Activated CD4-positive, alpha-beta T cell treated with anti-CD3 and anti-CD28 coated beads, Interleukin-2, amount 50 U/mL, for 24 hours (primary cell): ENCODE measurements around the gene ITGB5.

Experiments
- DNase-seq, 2 donors: peaks; one replicate each; pipeline ENCODE4 v3.0.0-alpha.2; 2020; ENCODE audit warnings: low read depth in 1 of 2, low spot score in 1 of 2

Gene ITGB5, protein sequence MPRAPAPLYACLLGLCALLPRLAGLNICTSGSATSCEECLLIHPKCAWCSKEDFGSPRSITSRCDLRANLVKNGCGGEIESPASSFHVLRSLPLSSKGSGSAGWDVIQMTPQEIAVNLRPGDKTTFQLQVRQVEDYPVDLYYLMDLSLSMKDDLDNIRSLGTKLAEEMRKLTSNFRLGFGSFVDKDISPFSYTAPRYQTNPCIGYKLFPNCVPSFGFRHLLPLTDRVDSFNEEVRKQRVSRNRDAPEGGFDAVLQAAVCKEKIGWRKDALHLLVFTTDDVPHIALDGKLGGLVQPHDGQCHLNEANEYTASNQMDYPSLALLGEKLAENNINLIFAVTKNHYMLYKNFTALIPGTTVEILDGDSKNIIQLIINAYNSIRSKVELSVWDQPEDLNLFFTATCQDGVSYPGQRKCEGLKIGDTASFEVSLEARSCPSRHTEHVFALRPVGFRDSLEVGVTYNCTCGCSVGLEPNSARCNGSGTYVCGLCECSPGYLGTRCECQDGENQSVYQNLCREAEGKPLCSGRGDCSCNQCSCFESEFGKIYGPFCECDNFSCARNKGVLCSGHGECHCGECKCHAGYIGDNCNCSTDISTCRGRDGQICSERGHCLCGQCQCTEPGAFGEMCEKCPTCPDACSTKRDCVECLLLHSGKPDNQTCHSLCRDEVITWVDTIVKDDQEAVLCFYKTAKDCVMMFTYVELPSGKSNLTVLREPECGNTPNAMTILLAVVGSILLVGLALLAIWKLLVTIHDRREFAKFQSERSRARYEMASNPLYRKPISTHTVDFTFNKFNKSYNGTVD

DNA sequence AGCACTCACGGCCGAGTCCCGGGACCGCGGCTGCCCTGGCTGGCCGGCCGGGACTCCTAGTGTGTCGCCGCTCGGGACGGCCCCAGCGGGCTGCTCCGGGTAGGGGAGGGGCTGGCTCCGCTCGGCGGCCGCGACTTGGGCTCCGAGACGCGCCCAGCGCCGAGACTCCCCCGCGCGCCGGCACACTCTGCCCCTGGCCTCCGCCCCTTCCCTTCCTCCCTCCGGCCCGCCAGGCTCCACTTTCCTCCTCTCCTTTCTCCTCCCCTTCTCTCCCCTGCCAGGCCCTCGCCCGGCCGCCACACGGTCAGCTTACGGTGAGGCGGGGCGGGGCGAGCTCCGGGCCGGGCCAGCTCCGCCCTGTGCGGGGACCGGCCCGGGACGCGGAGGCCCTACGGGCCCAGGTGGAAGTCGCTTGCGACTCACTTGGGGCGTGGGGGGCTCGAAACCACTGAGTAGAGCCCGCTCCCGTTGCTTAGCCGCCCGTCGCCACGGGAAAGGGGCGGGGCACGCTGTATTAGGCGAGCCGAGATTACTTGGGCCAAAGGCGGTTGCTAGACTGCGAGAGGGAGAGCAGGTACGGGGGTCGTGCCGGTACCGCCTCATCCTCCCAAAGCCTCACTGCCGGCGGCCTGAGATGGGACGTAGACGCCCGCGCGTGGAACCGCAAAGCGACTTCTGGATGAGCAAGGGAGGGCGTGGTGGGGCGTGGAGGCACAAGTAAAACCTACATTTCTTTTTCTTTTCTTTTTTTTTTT, at the start of gene ITGB5:
ITGB5 (minus strand) TSS at position 189 of the 755 bp plus-strand sequence. CDS start 365 bp downstream, outside the sequence.
- peak in 1 of 2 donors; percentile 1 for DNase-seq

DNA sequence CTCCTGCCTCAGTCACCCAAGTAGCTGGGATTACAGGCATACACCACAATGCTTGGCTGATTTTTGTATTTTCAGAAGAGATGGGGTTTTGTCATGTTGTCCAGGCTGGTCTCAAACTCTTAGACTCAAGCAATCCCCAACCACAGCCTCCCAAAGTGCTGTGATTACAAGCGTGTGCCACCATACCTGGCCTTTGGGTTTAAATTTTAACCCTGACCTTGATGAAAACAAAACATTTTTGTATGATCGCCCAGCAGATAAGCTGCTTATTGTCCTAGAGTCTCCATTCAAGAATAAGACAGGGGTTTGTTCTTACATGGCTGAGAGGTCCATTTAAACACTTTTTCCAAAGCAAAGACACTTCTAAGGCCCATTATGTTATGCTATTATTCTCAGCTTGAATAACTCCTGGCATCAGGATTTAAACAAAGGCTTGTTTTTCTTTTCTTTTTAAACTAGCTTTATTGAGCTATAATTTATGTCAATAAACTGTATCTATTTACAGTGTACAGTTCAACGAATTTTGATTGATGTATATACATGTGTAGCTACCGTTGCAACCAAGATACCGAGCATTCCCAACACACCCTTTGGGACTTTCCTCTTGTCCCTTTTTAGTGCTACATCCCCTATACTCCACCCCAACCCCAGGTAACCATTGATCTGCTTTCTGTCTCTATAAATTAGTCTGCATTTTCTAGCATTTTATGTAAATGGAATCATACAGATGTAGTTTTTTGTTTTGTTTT, 48.8 kb upstream of the ITGB5 start:
- no peak for DNase-seq

DNA sequence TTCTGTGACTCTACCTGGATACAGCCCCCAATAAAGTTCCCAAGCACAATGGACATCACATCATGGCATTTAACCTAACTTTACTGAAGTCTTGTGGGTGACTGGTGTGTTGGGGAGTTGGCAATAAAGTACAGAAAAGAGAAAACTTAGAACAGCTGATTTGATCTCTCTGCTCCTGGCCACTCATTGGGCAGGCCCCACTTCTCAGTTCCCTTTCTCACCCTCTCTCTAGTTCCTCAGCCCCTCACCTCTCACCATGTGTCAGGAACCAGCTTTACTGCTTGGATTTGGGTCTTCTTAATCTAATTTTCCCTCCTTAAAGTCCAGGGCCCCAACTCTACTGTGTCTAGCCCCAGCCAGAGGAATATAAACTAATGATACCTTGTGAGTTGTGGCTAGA, 48.1 kb upstream of the ITGB5 start:
- no peak for DNase-seq

DNA sequence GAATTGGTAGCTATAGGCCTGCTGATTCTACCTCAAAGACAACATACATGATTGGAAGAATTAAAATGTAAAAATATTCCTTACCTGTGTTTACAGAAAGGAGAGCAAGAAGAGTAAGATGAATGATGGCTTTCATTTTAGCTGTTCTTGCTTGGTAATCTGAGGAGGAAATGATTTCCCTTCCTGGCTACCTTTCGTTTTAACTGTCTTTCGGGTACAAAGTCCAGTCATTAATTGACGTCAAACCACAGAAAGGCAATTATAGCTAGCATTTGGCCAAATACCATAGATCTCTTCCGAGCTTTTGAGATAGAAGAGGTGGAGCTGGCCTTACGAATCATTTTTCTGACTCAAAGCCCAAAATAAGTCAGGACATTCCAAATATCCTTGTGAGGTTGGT, 47.4 kb upstream of the ITGB5 start, which contains the start of gene MUC13:
MUC13 (minus strand) TSS at position 175 of the 400 bp plus-strand sequence; CDS start at position 136, 39 bp downstream.
- DNase-seq: no peak

DNA sequence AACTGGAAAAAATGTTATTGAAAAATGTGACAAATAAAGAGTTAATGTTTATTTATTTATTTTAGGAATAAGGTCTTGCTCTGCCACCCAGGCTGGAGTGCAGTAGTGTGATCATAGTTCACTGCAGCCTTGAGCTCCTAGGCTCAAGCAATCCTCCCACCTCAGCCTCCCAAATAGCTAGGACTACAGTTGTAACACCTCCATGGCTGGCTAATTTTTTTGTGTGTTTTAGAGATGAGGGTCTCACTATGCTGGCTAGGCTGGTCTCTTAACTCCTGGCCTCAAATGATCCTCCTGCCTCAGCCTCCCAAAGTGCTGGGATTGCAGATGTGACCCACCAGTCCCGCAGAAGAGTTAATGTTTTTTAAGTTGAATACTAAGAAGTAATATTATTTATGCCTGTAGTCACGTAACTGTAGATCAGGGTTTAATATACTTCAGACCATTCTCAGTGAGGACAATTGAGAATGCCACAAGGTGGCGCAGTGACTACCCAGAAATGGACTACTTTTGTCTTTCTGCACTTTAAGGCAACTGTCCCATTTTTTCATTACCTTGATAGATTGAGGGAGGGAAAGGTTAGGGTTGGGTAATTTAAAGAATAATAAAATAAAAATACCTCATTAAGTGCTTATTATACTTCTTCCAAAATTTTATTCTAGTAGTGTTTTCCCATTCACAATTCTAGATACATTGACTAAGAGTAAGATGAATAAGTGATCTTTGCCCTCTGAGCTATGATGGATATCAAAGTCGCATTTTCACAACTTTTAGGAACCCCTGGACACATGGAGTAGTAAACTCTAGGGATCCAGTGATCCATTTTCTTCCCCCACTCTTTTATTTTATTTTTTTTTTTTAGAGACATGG, 41.4 kb upstream of the ITGB5 start:
- peak; percentile 20 to 39 for DNase-seq

DNA sequence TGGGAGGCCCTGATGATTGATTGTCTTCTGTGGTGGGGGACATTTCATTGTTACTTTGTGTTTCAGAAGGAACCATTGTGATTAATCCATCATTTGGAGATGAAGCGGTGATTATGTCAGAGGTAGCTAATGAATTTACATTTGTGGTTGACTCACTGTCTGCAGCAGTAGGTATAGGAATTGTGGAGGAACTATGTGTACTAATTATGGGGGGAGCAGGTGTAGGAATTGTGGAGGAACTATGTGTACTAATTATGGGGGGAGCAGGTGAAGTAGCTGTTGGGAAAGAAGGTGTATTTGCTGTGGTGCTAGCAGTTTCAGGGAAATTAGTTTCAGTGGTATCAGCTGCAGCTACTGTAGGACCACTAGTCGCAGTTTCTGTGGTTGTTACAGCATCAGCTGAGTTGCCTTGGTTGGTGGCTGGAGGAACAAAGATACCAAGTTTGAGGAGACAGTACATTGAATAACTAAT, 40.4 kb upstream of the ITGB5 start:
- DNase-seq: no peak

DNA sequence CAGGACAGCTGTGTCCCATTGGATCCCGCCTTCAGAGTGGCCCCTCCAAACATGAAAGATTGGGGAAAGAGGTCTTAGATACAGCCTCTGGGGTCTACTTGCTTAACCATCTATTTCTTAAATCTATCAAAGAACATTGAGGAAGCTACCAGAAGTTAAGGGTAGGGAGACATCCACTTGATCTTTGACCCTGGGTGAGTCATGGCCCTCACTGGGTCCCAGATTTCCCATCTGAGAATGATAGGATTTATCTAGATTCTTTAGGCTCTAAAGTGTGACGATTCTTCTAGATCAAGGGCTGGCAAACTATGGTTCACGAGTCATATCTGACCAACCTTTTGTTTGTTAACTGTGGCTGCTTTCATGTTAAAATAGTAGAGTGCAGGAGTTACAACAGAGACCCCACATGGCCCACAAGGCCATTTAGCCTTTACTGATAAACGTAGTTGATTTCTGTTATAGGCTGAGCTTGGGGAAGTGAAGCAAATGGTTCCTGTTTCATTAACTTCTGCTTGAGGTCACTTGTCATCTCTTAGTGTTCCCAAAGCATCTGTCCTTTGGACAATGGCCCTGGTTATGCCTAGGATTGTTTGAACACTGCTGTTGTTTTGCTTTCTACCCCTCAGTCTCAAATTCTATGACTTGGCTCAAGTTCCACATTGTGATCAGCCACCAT, 39.4 kb upstream of the ITGB5 start:
- DNase-seq: no peak

DNA sequence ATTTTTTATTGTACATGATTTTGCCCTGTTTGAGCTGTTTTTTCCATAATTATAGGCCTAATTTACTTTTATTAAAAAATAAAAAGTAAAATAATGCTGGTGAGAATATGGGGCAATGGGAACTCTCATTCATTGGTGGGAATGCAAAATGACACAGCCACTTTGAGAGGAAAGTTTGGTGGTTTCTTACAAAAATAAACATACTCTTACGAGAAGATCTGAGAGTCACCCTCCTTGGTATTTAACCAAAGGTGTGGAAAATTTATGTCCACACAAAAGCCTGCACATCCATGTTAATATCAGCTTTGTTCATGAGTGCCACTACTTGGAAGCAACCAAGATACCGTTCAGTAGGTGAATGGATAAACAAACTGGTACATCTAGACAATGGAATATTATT, 37.6 kb upstream of the ITGB5 start:
- no peak for DNase-seq

DNA sequence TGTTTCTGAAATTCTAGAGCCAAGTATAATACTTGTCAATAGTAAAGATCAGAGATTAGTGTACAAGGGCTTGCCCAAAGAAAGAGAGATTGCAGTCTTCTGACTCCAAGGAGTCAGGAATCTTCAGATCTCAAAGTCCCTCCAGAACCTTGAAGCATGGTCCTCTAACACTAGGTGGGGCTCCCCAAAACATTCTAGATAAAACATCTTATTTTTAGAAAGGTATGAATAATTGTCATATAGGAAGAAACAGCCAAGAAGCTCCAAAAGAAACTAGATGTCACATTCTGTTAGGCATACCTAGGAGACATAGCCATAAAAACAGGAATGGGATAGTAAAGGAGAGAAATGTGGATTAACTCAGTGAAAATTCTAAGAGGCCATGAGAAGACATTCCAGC, 36.7 kb upstream of the ITGB5 start:
- no peak for DNase-seq

DNA sequence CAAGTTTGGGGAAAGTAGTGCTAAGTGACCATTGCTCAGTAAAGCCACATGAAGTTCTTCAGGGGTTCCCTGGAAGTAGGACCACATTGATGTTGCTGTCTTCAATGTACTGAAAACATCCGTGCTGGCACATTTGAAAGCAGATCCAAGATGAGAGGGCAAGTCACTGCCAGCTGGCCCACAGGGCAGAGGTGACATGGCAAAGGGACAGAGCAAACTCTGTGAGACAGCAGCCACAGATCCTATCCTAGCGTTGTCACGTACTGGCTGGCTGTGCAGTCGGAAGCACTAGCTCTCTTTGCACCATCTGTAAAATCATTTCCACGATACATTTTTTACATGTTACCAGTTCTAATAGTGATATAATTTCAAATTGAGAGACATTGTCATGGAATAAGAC, 33.6 kb upstream of the ITGB5 start:
- DNase-seq: no peak

DNA sequence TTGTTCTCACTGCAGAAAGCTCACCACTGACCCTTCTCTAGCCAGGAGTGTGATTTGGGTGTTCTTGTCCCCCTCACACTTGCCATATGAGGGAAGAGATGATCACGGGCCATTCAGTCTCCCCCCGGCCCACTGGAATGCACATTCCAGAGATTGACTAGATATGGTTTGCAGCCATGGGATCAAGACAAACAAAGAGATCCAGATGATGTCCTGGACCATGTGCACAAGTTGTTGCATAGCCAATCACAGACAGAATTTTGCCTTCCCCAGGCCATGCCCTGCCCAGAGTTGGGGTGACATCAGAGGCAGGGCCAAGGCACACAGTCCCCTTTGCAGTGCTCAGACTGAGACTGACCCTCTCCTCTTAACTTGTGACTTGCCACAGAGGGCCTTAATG, 32.6 kb upstream of the ITGB5 start:
- DNase-seq: no peak

DNA sequence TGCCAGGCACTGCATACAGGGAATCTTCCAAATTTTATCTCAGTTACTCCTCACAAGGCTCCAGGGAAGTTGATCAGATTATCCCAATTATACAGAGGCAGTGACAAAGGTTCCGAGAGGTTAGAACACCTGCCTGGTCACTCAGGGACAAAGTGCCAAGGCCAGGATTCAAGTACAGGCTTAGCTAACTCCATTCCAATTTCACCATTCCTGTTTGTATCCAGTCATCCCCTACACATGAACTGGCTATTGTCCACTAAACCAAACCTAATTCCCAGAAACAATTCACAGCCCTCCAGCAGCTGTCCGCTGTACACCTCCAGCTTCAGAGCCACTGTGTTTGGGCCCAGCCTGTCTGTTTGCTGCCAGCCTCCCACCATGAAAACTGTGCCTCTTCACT, 31.4 kb upstream of the ITGB5 start:
- DNase-seq: no peak

DNA sequence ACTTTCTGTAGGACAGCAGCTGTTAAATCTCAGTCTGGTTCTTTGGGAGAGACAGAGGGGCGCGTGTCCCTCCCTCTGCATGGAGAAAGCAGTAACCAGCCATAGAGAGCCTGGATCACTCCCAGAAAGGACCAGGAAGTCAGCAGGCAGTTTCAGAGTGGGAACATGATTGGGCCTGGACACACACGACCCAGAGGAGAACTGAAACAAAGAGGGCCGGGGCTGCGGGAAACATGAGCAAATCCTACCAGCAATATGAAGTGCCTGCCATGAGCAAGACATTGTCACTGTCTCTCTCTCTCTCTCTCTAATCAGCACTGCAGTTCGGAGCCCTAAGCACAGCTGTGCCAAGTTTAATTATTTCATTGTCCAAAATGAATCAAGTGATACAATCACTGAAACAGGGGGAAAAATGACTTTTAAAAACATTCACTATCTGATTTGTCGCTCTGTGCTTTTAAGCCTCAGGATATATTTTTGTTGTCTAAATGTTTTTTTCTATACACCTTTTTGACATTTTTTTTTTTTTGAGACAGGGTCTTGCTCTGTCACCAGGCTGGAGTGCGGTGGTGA, 29.8 kb upstream of the ITGB5 start:
- no peak for DNase-seq

DNA sequence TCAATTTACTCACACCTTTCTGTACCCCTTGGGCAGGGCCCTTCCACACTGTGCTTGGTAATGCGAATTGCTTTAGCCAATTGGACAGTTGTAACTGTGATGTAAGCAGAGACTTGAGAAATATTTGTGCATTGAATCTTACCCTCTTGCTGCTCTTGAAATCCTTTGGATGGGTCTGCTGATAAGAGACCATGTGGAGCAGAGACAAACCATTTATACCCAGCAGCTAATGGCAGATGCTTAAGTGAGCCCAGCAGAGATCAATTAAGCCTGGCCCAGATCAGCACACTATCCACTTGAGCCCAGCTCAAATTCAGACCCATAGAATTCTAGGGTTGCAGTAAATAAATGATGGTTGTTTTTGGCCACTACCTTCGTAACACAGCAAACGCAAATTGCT, 28.1 kb upstream of the ITGB5 start:
- no peak for DNase-seq

DNA sequence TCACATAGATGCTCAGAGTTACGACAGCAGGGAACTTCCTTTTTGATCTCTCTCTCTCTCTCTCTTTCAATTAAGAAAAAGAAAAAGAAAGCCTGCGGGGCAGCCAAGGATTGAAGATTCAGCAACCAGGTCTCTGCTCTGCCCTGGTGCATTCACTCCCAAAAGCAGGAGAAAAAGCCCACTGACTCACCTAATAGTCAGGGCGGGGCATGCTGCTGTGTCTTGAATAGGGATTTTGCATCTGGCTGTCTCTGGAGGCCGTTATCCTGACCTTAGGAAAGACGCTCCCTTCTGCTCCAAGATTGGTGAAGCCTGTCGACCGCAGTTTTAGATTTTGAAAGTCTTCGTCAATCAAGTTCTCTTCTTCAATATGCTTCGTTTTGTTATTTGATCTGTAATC, 20.8 kb upstream of the ITGB5 start:
- no peak for DNase-seq

DNA sequence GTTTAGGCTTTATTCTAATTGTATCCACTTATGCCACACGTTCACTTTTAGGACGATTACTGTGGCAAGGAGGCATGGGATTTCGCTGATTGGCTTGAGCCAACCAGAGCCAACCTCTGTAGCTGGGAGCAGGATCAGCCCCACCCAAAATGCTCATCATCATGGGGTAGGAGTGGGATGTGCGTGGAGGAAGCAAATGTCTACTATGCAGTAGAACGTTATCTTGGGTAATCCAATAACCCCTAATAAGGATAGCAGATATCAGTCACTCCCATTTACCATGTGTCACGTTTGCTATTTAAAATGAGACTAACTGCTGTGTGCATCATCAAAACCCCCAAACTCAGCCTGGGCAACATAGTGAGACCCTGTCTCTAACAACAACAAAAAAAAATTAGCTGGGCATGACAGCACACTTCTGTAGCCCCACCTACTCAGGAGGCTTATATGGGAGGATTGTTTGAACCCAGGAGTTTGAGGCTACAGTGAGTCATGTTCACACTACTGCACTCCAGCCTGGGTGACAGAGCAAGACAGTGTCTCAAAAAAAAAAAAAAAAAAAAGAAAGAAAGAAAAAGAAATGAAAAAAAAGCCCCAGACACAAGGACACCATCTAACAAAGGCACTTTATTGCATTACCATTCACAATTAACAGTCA, 17.8 kb upstream of the ITGB5 start:
- DNase-seq: no peak

DNA sequence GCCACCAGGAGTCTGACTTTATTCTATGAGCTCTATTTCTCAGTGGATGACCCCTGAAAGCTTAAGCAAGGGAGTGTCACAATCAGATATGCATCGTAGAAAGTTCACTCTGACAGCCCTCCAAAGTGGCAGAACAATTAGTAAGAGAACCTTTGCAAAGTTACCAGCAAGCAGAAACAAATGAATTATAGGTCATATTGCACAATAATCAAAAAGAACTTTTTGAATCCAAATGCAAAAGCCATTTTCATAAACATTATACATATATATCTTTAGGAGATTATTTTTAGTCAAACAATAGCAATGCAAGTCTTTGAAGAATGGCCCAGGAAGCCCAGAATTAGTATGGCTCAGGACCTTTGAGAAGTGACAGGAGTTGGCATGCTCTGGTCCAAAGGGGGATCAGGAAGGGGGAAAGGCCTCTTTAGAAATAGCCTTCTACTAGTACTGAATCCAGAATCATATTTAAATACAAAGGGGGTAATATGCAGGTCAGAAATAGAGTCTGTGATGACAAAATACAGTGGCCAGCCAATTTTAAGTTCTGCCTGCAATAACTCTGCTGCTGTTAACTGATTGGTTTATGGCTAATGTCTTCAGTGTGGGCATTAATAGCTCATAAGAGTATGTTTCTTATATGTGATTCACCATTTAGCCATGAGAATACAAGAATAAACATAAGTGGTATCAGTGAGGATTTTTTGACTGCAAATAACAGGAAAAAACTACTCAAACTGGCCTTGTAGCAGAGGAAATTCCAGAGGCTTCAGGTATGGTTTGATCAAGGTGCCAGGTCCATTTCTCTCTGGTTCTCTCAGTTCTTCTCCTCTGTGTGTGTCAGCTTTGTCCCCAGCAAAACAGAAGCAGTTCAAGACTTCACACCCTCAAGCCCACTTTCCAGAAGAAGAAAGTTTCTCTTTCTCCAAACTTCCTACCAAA, 17.0 kb upstream of the ITGB5 start:
- no peak for DNase-seq
